GM23338 (cell line): ENCODE results near the gene IFTAP. TPM values are rescaled to one million over a fixed set of nuclear protein-coding genes. Genes with fewer than 3 reads are reported as not detected.

Experiments
- ATAC-seq: fragments of 200-7000 bp; cut with Tn5 transposase; 3 replicates; pipeline ENCODE4 v1.9.1; 2020
- DNase-seq: peaks from one replicate; pipeline ENCODE4 v3.0.0-alpha.2; 2015; ENCODE audit warnings: low spot score
- H2AFZ ChIP-seq: fragments of 200-600 bp; sonication (generic); 2 replicates; pipeline ENCODE4 v1.8.0; 2016; ENCODE audit warnings: antibody characterized with exemption, mild to moderate bottlenecking, moderate library complexity
- H3F3A ChIP-seq: fragments of 200-600 bp; sonication (generic); replicated peaks from 2 replicates; pipeline ENCODE4 v1.8.0; 2017; ENCODE audit warnings: antibody characterized with exemption, mixed run types, low read depth
- H3K27ac ChIP-seq: fragments of 200-600 bp; sonication (generic); 2 replicates; pipeline ENCODE4 v1.6.1; 2016; ENCODE audit warnings: low read depth
- H3K27me3 ChIP-seq: fragments of 200-600 bp; sonication (generic); 2 replicates; pipeline ENCODE4 v1.8.0; 2016; ENCODE audit warnings: mild to moderate bottlenecking, mixed run types, moderate library complexity; ENCODE audit not compliant: insufficient read depth
- H3K36me3 ChIP-seq: fragments of 200-600 bp; sonication (generic); 2 replicates; pipeline ENCODE4 v1.8.0; 2016; ENCODE audit warnings: mild to moderate bottlenecking; ENCODE audit not compliant: insufficient read depth
- H3K4me1 ChIP-seq: fragments of 200-600 bp; sonication (generic); 2 replicates; pipeline ENCODE4 v1.8.0; 2016; ENCODE audit warnings: mild to moderate bottlenecking, moderate library complexity; ENCODE audit not compliant: insufficient read depth
- H3K4me2 ChIP-seq: fragments of 200-600 bp; sonication (generic); 2 replicates; pipeline ENCODE4 v1.7.1; 2017; ENCODE audit warnings: mixed run types
- H3K4me3 ChIP-seq: fragments of 200-600 bp; sonication (generic); 2 replicates; pipeline ENCODE4 v1.6.1; 2016; ENCODE audit warnings: mixed run types
- H3K79me2 ChIP-seq: fragments of 200-600 bp; sonication (generic); replicated peaks from 2 replicates; pipeline ENCODE4 v1.8.0; 2017; ENCODE audit warnings: mild to moderate bottlenecking; ENCODE audit not compliant: insufficient read depth
- H3K9me2 ChIP-seq: fragments of 200-600 bp; sonication (generic); 2 replicates; pipeline ENCODE4 v1.8.0; 2017; ENCODE audit not compliant: insufficient read depth
- H4K20me1 ChIP-seq: fragments of 200-600 bp; sonication (generic); replicated peaks from 2 replicates; pipeline ENCODE4 v1.8.0; 2017; ENCODE audit warnings: mild to moderate bottlenecking; ENCODE audit not compliant: insufficient read depth
- H3K27ac Mint-ChIP-seq: 2 replicates; pipeline ENCODE4 v1.8.0; 2020; ENCODE audit warnings: inconsistent platforms, mild to moderate bottlenecking, moderate library complexity, mixed read lengths
- H3K27me3 Mint-ChIP-seq: 3 replicates; pipeline ENCODE4 v1.8.0; 2022; ENCODE audit warnings: low read depth, mild to moderate bottlenecking, moderate library complexity, mixed read lengths, inconsistent platforms; ENCODE audit not compliant: insufficient read depth, poor library complexity
- H3K36me3 Mint-ChIP-seq: 3 replicates; pipeline ENCODE4 v1.8.0; 2021; ENCODE audit warnings: low read depth, mild to moderate bottlenecking, inconsistent platforms, moderate library complexity, mixed read lengths
- H3K4me1 Mint-ChIP-seq: 3 replicates; pipeline ENCODE4 v1.8.0; 2020; ENCODE audit warnings: mild to moderate bottlenecking, inconsistent platforms, mixed read lengths
- H3K4me3 Mint-ChIP-seq: 3 replicates; pipeline ENCODE4 v1.8.0; 2021; ENCODE audit warnings: moderate library complexity, mild to moderate bottlenecking, inconsistent platforms, mixed read lengths
- H3K9me3 Mint-ChIP-seq: 3 replicates; pipeline ENCODE4 v1.8.0; 2020; ENCODE audit warnings: moderate library complexity, mild to moderate bottlenecking, inconsistent platforms, mixed read lengths
- CTCF ChIP-seq, 2 experiments: fragments of 200-600 bp in 1 of 2; sonication (generic) in 1 of 2; conservative IDR thresholded peaks; 2 replicates each; pipeline versions ENCODE4 v1.5.1 to v1.6.1; 2016 to 2017; ENCODE audit warnings: antibody characterized with exemption in 2 of 2, low read depth in 2 of 2, mild to moderate bottlenecking in 2 of 2, moderate library complexity in 1 of 2
- EZH2phosphoT487 ChIP-seq: fragments of 200-600 bp; sonication (generic); IDR thresholded peaks from one replicate; pipeline ENCODE4 v1.8.1; 2018; ENCODE audit warnings: antibody characterized with exemption; ENCODE audit not compliant: unreplicated experiment
- POLR2AphosphoS5 ChIP-seq: IDR thresholded peaks from 2 replicates; pipeline ENCODE4 v1.6.1; 2016; ENCODE audit warnings: antibody characterized with exemption, low read depth
- REST ChIP-seq: IDR thresholded peaks from one replicate; pipeline ENCODE4 v1.6.1; 2018; ENCODE audit warnings: antibody characterized with exemption; ENCODE audit not compliant: unreplicated experiment
- STAT1 ChIP-seq: IDR thresholded peaks from one replicate; pipeline ENCODE4 v1.6.1; 2016; ENCODE audit warnings: antibody characterized with exemption; ENCODE audit not compliant: unreplicated experiment
- ZNF114 ChIP-seq: fragments of 250-450 bp; sonication (Bioruptor Pico); IDR thresholded peaks from 2 replicates; pipeline ENCODE4 v1.5.0; 2020; ENCODE audit warnings: mild to moderate bottlenecking, moderate library complexity
- ZNF331 ChIP-seq: fragments of 250-450 bp; sonication (Bioruptor Pico); IDR thresholded peaks from 2 replicates; pipeline ENCODE4 v1.5.0; 2020; ENCODE audit warnings: low read depth, mild to moderate bottlenecking, moderate library complexity
- polyA plus RNA-seq: library from polyadenylated mRNA; unstranded; fragments of >200 nt; fragmentation: Nextera tagmentation; extraction: Ambion mirVana; gene quantifications from 2 replicates; pipeline ENCODE4 v1.2.1, GENCODE V29; 2016
- total RNA-seq: library from RNA; depleted of rRNA; stranded (reverse); fragments of >200 nt; shearing (Covaris generic); gene quantifications from 2 replicates; pipeline ENCODE4 v1.2.3, GENCODE V29; 2014
- TF ChIP-seq, protein P1 (sequence below): fragments of 250-450 bp; sonication (Bioruptor Pico); IDR thresholded peaks from 2 replicates; pipeline ENCODE4 v1.5.0; 2020; ENCODE audit warnings: mild to moderate bottlenecking, moderate library complexity
- TF ChIP-seq, protein P2 (sequence below): IDR thresholded peaks from 2 replicates; pipeline ENCODE4 v1.6.1; 2016; ENCODE audit warnings: antibody characterized with exemption

IFTAP gene
- total and polyA plus RNA-seq, 2 experiments from 2014 or later = 17.1 to 39.1 TPM

GRCh38 chr11:36600180-36600579, 5.9 kb downstream of the IFTAP start:
- Mint-ChIP-seq H3K4me1 (no peaks in the 10 kb centered on the region), H3K27ac (no peak overlapping the region), H3K9me3 (no peaks in the 10 kb centered on the region), H3K36me3 (no peaks in the 10 kb centered on the region), H3K4me3 (no peak overlapping the region), H3K27me3 (no peaks in the 10 kb centered on the region)
- peaks cover 3% of the 10 kb centered on the region; the same call in 1 of the 2 replicates for H4K20me1 ChIP-seq
- no peak for TF ChIP-seq ZNF331 (CRISPR knock-in tag)
- TF ChIP-seq REST = no peak
- TF ChIP-seq, protein P1, sequence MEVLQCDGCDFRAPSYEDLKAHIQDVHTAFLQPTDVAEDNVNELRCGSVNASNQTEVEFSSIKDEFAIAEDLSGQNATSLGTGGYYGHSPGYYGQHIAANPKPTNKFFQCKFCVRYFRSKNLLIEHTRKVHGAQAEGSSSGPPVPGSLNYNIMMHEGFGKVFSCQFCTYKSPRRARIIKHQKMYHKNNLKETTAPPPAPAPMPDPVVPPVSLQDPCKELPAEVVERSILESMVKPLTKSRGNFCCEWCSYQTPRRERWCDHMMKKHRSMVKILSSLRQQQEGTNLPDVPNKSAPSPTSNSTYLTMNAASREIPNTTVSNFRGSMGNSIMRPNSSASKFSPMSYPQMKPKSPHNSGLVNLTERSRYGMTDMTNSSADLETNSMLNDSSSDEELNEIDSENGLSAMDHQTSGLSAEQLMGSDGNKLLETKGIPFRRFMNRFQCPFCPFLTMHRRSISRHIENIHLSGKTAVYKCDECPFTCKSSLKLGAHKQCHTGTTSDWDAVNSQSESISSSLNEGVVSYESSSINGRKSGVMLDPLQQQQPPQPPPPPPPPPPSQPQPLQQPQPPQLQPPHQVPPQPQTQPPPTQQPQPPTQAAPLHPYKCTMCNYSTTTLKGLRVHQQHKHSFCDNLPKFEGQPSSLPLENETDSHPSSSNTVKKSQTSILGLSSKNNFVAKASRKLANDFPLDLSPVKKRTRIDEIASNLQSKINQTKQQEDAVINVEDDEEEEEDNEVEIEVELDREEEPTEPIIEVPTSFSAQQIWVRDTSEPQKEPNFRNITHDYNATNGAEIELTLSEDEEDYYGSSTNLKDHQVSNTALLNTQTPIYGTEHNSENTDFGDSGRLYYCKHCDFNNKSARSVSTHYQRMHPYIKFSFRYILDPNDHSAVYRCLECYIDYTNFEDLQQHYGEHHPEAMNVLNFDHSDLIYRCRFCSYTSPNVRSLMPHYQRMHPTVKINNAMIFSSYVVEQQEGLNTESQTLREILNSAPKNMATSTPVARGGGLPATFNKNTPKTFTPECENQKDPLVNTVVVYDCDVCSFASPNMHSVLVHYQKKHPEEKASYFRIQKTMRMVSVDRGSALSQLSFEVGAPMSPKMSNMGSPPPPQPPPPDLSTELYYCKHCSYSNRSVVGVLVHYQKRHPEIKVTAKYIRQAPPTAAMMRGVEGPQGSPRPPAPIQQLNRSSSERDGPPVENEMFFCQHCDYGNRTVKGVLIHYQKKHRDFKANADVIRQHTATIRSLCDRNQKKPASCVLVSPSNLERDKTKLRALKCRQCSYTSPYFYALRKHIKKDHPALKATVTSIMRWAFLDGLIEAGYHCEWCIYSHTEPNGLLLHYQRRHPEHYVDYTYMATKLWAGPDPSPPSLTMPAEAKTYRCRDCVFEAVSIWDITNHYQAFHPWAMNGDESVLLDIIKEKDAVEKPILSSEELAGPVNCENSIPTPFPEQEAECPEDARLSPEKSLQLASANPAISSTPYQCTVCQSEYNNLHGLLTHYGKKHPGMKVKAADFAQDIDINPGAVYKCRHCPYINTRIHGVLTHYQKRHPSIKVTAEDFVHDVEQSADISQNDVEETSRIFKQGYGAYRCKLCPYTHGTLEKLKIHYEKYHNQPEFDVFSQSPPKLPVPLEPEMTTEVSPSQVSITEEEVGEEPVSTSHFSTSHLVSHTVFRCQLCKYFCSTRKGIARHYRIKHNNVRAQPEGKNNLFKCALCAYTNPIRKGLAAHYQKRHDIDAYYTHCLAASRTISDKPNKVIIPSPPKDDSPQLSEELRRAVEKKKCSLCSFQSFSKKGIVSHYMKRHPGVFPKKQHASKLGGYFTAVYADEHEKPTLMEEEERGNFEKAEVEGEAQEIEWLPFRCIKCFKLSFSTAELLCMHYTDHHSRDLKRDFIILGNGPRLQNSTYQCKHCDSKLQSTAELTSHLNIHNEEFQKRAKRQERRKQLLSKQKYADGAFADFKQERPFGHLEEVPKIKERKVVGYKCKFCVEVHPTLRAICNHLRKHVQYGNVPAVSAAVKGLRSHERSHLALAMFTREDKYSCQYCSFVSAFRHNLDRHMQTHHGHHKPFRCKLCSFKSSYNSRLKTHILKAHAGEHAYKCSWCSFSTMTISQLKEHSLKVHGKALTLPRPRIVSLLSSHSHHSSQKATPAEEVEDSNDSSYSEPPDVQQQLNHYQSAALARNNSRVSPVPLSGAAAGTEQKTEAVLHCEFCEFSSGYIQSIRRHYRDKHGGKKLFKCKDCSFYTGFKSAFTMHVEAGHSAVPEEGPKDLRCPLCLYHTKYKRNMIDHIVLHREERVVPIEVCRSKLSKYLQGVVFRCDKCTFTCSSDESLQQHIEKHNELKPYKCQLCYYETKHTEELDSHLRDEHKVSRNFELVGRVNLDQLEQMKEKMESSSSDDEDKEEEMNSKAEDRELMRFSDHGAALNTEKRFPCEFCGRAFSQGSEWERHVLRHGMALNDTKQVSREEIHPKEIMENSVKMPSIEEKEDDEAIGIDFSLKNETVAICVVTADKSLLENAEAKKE (CRISPR knock-in tag) = no peak
- no peak for TF ChIP-seq EZH2phosphoT487
- TF ChIP-seq POLR2AphosphoS5 = no peak
- TF ChIP-seq, protein P2, sequence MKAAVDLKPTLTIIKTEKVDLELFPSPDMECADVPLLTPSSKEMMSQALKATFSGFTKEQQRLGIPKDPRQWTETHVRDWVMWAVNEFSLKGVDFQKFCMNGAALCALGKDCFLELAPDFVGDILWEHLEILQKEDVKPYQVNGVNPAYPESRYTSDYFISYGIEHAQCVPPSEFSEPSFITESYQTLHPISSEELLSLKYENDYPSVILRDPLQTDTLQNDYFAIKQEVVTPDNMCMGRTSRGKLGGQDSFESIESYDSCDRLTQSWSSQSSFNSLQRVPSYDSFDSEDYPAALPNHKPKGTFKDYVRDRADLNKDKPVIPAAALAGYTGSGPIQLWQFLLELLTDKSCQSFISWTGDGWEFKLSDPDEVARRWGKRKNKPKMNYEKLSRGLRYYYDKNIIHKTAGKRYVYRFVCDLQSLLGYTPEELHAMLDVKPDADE = no peak
- TF ChIP-seq STAT1 = no peak
- TF ChIP-seq CTCF (conservative IDR thresholded peaks at IDR 0.05; ENCODE audit: low read depth in 2 of 2) = no peak
- TF ChIP-seq ZNF114 = no peak
- no peaks in the 10 kb centered on the region for H3K9me2 ChIP-seq
- peak; percentile 80 for ATAC-seq
- H2AFZ ChIP-seq = no peak overlapping the region
- H3K27me3 ChIP-seq = no peaks in the 10 kb centered on the region
- H3K36me3 ChIP-seq = no peaks in the 10 kb centered on the region
- no peak overlapping the region for H3K27ac ChIP-seq
- H3F3A ChIP-seq = no peaks in the 10 kb centered on the region
- peak; percentile 41 for DNase-seq
- no peak overlapping the region for H3K4me2 ChIP-seq
- H3K4me3 ChIP-seq = no peak overlapping the region
- peaks cover 2% of the 10 kb centered on the region; the same call in 1 of the 2 replicates for H3K4me1 ChIP-seq
- H3K79me2 ChIP-seq = no peaks in the 10 kb centered on the region
